Neural cell (in vitro differentiated cells): ENCODE results near the gene TMEM212. TPM values are rescaled to one million over a fixed set of nuclear protein-coding genes. Genes with fewer than 3 reads are reported as not detected.

ENCODE experiments used
- H2AFZ ChIP-seq: fragments of 200-600, 300-800 bp; sonication (generic), shearing (Covaris generic); 2 replicates; pipeline ENCODE4 v1.6.0; 2014; ENCODE audit warnings: low read depth, mild to moderate bottlenecking, antibody characterized with exemption, low read length, moderate library complexity
- H3F3A ChIP-seq: fragments of 200-600 bp; shearing (Covaris generic); 2 replicates; pipeline ENCODE4 v1.6.1; 2016; ENCODE audit warnings: mild to moderate bottlenecking, moderate library complexity, mixed read lengths, antibody characterized with exemption, low read length; ENCODE audit not compliant: insufficient read depth, poor library complexity, severe bottlenecking
- H3K27ac ChIP-seq: fragments of 200-600, 300-800 bp; sonication (generic), shearing (Covaris generic); 2 replicates; pipeline ENCODE4 v1.5.1; 2014; ENCODE audit warnings: mild to moderate bottlenecking, low read length, moderate library complexity
- H3K27me3 ChIP-seq: fragments of 300-800, 200-600 bp; sonication (generic), shearing (Covaris generic); 2 replicates; pipeline ENCODE4 v1.6.0; 2014; ENCODE audit warnings: mild to moderate bottlenecking, low read depth, low read length, moderate library complexity; ENCODE audit not compliant: insufficient read depth
- H3K36me3 ChIP-seq: fragments of 300-800, 200-600 bp; sonication (generic), shearing (Covaris generic); 2 replicates; pipeline ENCODE4 v1.5.1; 2014; ENCODE audit warnings: mild to moderate bottlenecking, antibody characterized with exemption, low read length, moderate library complexity; ENCODE audit not compliant: insufficient read depth
- H3K4me2 ChIP-seq: fragments of 300-800, 200-600 bp; sonication (generic), shearing (Covaris generic); 2 replicates; pipeline ENCODE4 v1.6.0; 2014; ENCODE audit warnings: mild to moderate bottlenecking, low read length
- H3K4me3 ChIP-seq: fragments of 300-800, 200-600 bp; sonication (generic), shearing (Covaris generic); 2 replicates; pipeline ENCODE4 v1.5.1; 2014; ENCODE audit warnings: mild to moderate bottlenecking, low read length, moderate library complexity
- H3K79me2 ChIP-seq: fragments of 200-600 bp; shearing (Covaris generic); replicated peaks from 2 replicates; pipeline ENCODE4 v1.6.0; 2014; ENCODE audit warnings: mild to moderate bottlenecking, low read length, moderate library complexity; ENCODE audit not compliant: insufficient read depth
- H3K9ac ChIP-seq: fragments of 300-800, 200-600 bp; sonication (generic), shearing (Covaris generic); 2 replicates; pipeline ENCODE4 v1.6.1; 2016; ENCODE audit warnings: mild to moderate bottlenecking, low read length, mixed read lengths
- H3K9me2 ChIP-seq: fragments of 200-600 bp; shearing (Covaris generic); 2 replicates; pipeline ENCODE4 v1.6.1; 2016; ENCODE audit warnings: mild to moderate bottlenecking, low read length, mixed read lengths; ENCODE audit not compliant: insufficient read depth
- H3K9me3 ChIP-seq: fragments of 200-600, 300-800 bp; sonication (generic), shearing (Covaris generic); 2 replicates; pipeline ENCODE4 v1.6.1; 2016; ENCODE audit warnings: mild to moderate bottlenecking, mixed run types, low read length, moderate library complexity, mixed read lengths
- H4K20me1 ChIP-seq: fragments of 200-600 bp; shearing (Covaris generic); 2 replicates; pipeline ENCODE4 v1.6.1; 2016; ENCODE audit warnings: mild to moderate bottlenecking, mixed run types; ENCODE audit not compliant: insufficient read depth
- EP300 ChIP-seq: fragments of 450-650 bp; conservative IDR thresholded peaks from 2 replicates; pipeline ENCODE4 v1.6.1; 2014; ENCODE audit warnings: antibody characterized with exemption, mild to moderate bottlenecking, moderate library complexity; ENCODE audit not compliant: poor library complexity, severe bottlenecking
- EZH2 ChIP-seq: fragments of 200-600, 300-800 bp; shearing (Covaris generic), sonication (generic); IDR thresholded peaks from 2 replicates; pipeline ENCODE4 v1.6.1; 2014; ENCODE audit warnings: antibody characterized with exemption, low read length, borderline replicate concordance, mild to moderate bottlenecking; ENCODE audit not compliant: insufficient read depth, poor library complexity, severe bottlenecking
- MXI1 ChIP-seq: fragments of 450-650 bp; conservative IDR thresholded peaks from 2 replicates; pipeline ENCODE4 v1.6.1; 2014; ENCODE audit warnings: antibody characterized with exemption, mild to moderate bottlenecking; ENCODE audit not compliant: poor library complexity, severe bottlenecking
- POLR2AphosphoS5 ChIP-seq: IDR thresholded peaks from 2 replicates; pipeline ENCODE4 v1.6.1; 2012
- RAD21 ChIP-seq: fragments of 450-650 bp; conservative IDR thresholded peaks from 2 replicates; pipeline ENCODE4 v1.6.1; 2014; ENCODE audit warnings: antibody characterized with exemption, mild to moderate bottlenecking, moderate library complexity
- SMC3 ChIP-seq: fragments of 450-650 bp; conservative IDR thresholded peaks from 2 replicates; pipeline ENCODE4 v1.6.1; 2014; ENCODE audit warnings: antibody characterized with exemption, mild to moderate bottlenecking, moderate library complexity; ENCODE audit not compliant: poor library complexity
- TAF1 ChIP-seq: IDR thresholded peaks from 2 replicates; pipeline ENCODE4 v1.6.1; 2012; ENCODE audit warnings: low read depth
- polyA plus RNA-seq: library from polyadenylated mRNA; depleted of rRNA; stranded (reverse); fragments of >200 nt; gene quantifications from 2 replicates; pipeline ENCODE4 v1.2.3, GENCODE V29; 2014
- TF ChIP-seq, protein P1 (sequence below): fragments of 450-650 bp; IDR thresholded peaks from 2 replicates; pipeline ENCODE4 v1.5.1; 2014; ENCODE audit warnings: antibody characterized with exemption, mild to moderate bottlenecking, moderate library complexity; ENCODE audit not compliant: poor library complexity, severe bottlenecking
- TF ChIP-seq, protein P2 (sequence below): IDR thresholded peaks from 2 replicates; pipeline ENCODE4 v1.6.1; 2012; ENCODE audit warnings: borderline replicate concordance

Gene TMEM212
- polyA plus RNA-seq, 1 donor from 2014 or later: not detected

- Histone ChIP-seq H3K9me3 (no peaks in the 10 kb centered on the region), H3F3A (no peaks in the 10 kb centered on the region), H3K4me3 (no peak overlapping the region), H3K9me2 (no peaks in the 10 kb centered on the region), H2AFZ (no peak overlapping the region), H3K27me3 (no peaks in the 10 kb centered on the region), H3K9ac (no peak overlapping the region), H3K36me3 (no peaks in the 10 kb centered on the region), H3K4me2 (no peak overlapping the region), H4K20me1 (no peaks in the 10 kb centered on the region), H3K27ac (no peak overlapping the region), H3K79me2 (no peaks in the 10 kb centered on the region)
- TF ChIP-seq, protein P1, sequence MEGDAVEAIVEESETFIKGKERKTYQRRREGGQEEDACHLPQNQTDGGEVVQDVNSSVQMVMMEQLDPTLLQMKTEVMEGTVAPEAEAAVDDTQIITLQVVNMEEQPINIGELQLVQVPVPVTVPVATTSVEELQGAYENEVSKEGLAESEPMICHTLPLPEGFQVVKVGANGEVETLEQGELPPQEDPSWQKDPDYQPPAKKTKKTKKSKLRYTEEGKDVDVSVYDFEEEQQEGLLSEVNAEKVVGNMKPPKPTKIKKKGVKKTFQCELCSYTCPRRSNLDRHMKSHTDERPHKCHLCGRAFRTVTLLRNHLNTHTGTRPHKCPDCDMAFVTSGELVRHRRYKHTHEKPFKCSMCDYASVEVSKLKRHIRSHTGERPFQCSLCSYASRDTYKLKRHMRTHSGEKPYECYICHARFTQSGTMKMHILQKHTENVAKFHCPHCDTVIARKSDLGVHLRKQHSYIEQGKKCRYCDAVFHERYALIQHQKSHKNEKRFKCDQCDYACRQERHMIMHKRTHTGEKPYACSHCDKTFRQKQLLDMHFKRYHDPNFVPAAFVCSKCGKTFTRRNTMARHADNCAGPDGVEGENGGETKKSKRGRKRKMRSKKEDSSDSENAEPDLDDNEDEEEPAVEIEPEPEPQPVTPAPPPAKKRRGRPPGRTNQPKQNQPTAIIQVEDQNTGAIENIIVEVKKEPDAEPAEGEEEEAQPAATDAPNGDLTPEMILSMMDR: no peak
- no peak for TF ChIP-seq POLR2AphosphoS5
- TF ChIP-seq EZH2: no peak
- no peak for TF ChIP-seq EP300
Observed at GRCh38 chr3:171890398-171890797, 47.2 kb downstream of the TMEM212 start.

DNA sequence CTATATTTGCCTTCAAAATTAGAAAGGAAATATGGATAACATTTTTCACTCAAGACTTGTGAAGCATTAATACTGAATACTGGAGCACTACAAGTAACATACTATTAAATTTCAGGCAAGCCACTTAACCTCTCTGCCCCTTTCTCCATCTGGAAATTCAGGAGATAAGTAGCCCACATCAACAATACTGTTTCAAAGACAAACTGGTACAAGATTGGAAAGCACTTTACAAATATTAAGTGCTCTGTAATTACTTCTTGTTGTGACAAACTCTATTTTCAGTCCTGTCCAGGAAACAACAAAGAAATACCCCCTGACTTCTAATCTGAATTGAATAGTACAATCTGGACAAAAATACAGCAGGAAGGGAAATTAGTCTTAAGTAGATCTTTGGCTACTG lies 49.3 kb downstream of the TMEM212 start:
- Histone ChIP-seq H3K36me3 (no peaks in the 10 kb centered on the region), H3K9ac (no peak overlapping the region), H3K4me3 (no peak overlapping the region), H3K9me2 (no peaks in the 10 kb centered on the region), H2AFZ (no peak overlapping the region), H3K4me2 (no peak overlapping the region), H3K27ac (no peak overlapping the region), H3K9me3 (no peaks in the 10 kb centered on the region), H3K79me2 (no peaks in the 10 kb centered on the region), H4K20me1 (no peaks in the 10 kb centered on the region), H3K27me3 (no peaks in the 10 kb centered on the region), H3F3A (no peaks in the 10 kb centered on the region)
- TF ChIP-seq, protein P1: no peak
- TF ChIP-seq EP300: peak; percentile 29

GRCh38 chr3:171895291-171895690 lies 52.1 kb downstream of the TMEM212 start:
- Histone ChIP-seq H3F3A (no peaks in the 10 kb centered on the region), H3K36me3 (no peaks in the 10 kb centered on the region), H2AFZ (no peak overlapping the region), H3K4me3 (no peak overlapping the region), H3K27me3 (no peaks in the 10 kb centered on the region), H3K9me3 (no peaks in the 10 kb centered on the region), H4K20me1 (no peaks in the 10 kb centered on the region), H3K9ac (no peak overlapping the region), H3K9me2 (no peaks in the 10 kb centered on the region), H3K27ac (no peak overlapping the region), H3K79me2 (no peaks in the 10 kb centered on the region), H3K4me2 (no peak overlapping the region)
- TF ChIP-seq POLR2AphosphoS5 (no peak), TAF1 (no peak), EP300 (no peak), RAD21 (no peak), MXI1 (no peak), EZH2 (no peak), SMC3 (no peak)
- TF ChIP-seq, protein P2, sequence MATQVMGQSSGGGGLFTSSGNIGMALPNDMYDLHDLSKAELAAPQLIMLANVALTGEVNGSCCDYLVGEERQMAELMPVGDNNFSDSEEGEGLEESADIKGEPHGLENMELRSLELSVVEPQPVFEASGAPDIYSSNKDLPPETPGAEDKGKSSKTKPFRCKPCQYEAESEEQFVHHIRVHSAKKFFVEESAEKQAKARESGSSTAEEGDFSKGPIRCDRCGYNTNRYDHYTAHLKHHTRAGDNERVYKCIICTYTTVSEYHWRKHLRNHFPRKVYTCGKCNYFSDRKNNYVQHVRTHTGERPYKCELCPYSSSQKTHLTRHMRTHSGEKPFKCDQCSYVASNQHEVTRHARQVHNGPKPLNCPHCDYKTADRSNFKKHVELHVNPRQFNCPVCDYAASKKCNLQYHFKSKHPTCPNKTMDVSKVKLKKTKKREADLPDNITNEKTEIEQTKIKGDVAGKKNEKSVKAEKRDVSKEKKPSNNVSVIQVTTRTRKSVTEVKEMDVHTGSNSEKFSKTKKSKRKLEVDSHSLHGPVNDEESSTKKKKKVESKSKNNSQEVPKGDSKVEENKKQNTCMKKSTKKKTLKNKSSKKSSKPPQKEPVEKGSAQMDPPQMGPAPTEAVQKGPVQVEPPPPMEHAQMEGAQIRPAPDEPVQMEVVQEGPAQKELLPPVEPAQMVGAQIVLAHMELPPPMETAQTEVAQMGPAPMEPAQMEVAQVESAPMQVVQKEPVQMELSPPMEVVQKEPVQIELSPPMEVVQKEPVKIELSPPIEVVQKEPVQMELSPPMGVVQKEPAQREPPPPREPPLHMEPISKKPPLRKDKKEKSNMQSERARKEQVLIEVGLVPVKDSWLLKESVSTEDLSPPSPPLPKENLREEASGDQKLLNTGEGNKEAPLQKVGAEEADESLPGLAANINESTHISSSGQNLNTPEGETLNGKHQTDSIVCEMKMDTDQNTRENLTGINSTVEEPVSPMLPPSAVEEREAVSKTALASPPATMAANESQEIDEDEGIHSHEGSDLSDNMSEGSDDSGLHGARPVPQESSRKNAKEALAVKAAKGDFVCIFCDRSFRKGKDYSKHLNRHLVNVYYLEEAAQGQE: no peak
- TF ChIP-seq, protein P1: no peak
